ENCODE measurements around the gene PPM1L.

Gene PPM1L

GRCh38 chr3:160860346-160860745 is 104.3 kb downstream of the PPM1L start:
- DNase-seq = no peak

DNA sequence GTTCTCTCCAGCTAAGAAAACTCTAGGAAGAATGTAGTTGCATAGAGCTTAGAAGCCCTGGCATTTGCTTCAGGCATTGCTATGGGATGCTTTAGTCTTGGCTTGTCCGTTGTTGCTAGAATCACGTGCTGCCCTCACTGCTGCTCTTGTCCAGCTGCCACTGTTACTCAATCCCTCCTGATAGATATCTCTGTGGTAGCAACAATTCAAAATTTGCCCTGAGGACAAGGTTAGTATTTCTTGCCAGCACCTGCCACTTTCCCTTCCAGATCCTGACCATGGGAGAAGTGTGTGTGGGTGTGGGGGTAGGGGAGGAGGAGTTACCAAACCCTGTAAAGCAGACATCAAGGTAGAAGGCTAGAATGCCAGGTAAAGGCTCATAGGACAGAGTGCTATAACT is 113.8 kb downstream of the PPM1L start:
- no peak for DNase-seq

- no peak for DNase-seq
Observed at GRCh38 chr3:160870327-160870726, 114.3 kb downstream of the PPM1L start.

DNA sequence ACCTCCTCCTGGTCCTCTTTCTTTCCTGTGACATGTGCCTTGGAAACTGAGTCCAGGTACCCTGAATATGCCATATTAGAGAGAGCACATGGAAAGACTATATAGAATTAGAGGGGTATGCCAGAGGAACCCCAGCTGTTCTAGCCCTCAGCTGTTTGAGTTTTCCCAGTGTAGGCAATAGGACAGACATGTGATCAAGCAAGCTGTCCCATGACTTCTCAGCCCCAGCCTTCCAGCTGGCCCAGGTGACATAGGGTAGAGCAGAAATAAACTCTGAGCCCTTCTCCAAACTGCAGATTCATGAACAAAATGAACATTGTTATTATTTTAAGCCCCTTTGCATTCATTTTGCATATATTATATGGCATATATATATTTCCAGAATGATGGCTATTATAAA is 118.7 kb downstream of the PPM1L start:
- no peak for DNase-seq

DNA sequence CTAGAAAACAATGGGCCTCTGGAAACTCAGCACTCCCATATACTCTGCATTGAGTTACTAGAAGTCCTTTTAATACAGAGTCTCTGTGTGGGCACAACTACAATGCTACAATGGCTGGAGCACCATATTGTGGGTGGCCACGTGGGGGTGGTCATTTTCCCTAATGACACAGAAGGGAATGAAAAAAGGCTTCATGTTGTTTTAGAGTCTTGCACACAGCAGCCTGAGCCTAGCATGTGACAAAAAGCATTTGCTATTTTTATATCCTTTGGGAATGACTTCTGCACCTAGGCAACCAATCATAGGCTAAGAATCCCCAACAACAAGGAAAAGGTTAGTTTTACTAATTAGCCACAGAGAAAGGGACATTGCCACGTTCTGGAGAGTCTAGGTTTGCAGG is 120.6 kb downstream of the PPM1L start:
- no peak for DNase-seq

GRCh38 chr3:160879859-160880258 is 123.8 kb downstream of the PPM1L start:
- no peak for DNase-seq

GRCh38 chr3:160883373-160883772 is 127.3 kb downstream of the PPM1L start:
- DNase-seq = no peak

DNA sequence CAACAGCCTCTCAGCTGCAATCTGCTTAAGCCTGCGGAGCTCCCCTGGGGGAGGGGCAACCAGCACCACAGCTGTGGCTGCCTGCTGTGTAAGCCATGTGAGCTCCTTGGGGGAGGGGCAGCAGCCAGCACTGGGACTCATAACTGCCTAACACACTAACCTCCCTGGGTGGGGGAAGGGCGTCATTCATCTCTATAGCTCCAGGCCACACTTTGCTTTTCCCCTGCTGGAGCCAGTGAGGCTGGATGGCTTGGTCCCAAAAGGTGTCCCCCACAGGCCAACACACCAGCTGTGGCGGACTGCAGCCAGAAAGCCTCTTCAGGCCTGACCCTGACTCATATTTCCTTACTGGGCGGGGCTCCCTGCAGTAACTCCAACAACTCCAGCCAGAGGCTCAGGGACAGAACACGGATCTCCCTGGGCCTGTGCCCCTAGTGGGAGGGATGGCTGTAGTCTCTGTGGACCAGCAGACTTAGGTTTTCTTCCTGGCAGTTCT is 129.8 kb downstream of the PPM1L start:
- no peak for DNase-seq

- no peak for DNase-seq
Observed at GRCh38 chr3:160886421-160886820, 130.4 kb downstream of the PPM1L start.

DNA sequence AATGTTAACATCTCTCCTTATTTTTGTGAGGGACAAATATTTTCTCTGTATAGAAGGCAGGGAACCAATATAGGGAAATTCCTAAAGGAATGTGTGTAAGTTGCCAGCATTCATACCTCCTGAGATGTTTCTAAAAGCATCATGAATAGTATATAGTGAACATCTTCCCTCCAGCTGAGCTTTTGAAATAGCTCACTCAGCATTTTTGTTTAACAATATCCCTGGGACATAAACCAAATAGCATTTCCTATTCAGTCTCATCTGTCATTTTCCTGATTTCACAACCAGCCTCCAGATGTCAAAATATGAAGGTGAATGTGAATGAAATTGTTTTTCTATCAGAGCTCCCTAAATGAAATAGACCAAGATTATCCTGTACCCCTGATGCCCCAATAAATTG is 137.2 kb downstream of the PPM1L start:
- DNase-seq = no peak

GRCh38 chr3:160904691-160905090 is 148.7 kb downstream of the PPM1L start:
- no peak for DNase-seq

DNA sequence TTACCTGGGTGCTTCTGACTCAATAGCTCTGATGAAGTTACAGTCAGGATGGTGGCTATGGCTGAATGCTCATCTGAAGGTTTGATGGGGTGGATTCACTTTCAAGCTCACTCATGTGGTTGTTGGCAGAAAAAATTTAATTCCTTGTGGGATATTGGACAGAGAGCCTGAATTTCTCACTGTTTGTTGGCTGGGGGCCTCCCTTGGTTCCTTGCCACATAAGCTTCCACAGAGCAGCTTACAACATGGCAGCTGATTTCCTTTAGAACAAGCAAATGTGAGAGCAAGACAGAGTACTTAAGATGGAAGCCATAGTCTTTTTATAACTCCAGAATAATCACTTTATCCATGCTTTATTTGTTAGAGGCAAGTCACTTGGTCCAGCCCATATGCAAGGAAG is 150.6 kb downstream of the PPM1L start:
- DNase-seq = no peak

GRCh38 chr3:160909917-160910316 is 153.9 kb downstream of the PPM1L start:
- DNase-seq = no peak

- no peak for DNase-seq
Observed at GRCh38 chr3:160911411-160911810, 155.4 kb downstream of the PPM1L start.

DNA sequence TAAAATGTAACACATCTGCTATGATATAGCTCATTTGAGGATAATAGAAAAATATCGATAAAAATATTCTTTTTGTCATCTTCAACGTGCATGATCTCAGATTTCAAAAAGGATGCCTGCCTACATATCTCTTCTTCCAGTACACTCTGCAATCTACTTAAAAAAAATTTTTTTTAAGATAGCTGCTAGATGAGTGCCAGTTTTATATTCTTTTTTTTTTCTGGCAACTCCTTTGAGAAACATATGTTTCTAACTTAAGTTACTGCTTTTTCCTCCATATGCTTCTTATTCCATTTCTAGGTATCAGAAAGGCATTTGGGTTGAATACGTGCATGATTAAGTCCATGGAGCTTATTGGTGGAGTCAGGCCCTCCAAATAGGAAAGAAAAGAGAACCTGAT is 160.4 kb downstream of the PPM1L start:
- no peak for DNase-seq

DNA sequence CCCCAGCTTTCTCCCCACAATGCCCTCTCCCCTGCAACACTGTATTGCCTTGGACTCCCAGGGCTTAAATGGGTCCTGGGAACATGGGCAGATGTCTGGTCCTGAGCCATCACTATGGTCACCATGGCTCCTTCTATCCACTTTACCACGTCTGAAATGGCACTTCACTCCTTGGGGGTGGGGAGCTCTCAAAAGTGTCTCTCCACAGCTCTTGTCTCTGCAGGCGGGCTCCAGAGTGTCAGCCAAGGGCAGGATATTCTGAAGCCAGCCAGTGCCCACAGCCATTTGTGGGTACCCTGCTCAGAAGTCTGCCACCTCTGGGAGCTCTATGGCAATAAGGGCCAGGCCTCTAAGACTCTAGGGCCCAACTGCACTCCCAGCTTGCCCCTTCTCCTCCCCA is 163.9 kb downstream of the PPM1L start:
- no peak for DNase-seq

GRCh38 chr3:160921020-160921635 is 165.1 kb downstream of the PPM1L start:
- DNase-seq = no peak

DNA sequence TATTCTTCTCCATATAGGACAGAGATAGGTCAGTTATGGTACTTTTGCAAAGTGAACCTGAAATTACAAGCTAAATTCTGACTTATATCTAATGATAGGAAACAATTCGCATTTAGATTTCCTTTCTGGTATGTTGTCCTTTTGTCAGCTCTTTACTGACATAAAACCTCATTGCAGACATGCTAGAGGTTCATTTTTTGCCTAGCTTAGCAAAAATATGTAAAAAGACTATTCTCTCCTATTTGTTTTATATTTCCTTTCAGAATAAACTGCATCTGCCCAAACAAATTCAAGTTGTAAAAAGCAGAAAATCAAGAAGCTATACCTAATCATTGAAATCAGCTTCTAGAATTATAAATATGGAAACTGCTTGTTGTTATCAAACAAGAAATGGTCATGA is 168.7 kb downstream of the PPM1L start:
- DNase-seq = no peak

GRCh38 chr3:160927620-160928019 is 171.6 kb downstream of the PPM1L start:
- DNase-seq = no peak

- no peak for DNase-seq
Observed at GRCh38 chr3:160928183-160928726, 172.2 kb downstream of the PPM1L start.

DNA sequence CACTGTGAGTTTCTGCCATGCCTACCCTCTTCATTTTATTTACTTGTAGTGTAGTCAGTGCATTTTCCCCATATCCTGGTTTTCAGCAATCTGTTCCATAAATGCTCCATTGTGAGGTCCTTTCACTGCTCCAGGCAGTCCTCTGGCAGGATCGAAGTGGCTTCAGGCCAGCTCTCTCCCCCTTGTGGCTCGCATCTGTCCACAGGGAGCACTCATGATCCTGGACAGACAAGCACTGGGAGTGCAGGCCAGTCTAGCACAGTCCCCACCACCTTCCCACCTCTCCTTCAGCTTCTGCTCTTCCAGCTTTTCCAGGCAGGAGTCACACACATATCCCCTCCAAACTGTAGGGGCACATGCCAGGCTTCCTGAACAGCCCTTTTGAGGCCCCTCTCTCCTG is 173.6 kb downstream of the PPM1L start:
- DNase-seq = no peak

DNA sequence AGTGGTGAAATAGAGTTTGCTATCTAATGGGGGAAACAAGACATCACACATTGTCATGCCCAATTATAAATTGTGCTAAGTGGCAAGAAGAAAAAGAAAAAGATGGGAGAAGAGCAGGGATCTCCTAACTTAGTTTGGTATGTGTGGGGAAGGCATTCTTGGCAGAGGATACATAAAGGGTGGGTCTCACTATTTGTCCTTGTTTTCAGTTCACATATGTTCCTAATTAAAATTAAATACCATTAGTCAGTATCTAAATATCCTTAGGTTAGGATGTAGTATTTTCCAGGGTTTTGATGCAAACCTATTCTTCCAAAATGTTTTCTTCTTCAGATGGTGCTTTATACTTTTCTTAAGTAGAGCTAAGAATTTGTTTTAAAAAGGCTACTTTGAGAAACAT is 175.4 kb downstream of the PPM1L start:
- no peak for DNase-seq

- DNase-seq = no peak
Observed at GRCh38 chr3:160935413-160936095, 179.5 kb downstream of the PPM1L start.

DNA sequence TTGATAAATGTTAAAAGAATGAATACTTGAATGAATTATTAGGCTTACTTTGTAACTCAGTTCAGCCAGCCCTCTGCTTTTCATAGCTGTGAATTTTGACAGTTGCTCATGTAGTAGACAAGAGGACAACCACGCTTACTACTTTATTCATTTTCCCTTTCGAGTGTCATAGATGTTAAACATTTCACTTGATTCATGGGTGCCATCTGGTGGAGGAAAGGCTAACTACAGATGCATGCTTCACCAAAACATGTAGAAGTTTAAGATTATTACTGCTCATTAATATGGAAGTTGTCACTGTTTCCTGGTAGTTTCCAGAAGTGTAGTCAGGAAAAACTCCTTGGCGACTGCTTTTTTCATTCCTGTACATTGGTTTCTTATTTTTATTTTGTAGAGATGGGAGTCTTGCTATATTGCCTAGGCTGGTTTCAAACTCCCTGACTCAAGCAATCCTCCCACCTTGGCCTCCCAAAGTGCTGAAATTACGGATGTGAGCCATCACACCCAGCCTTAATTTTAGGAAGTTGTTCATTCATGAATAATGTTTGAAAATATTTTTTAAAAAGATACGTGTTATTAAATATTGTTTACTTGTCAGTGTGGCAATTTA is 186.0 kb downstream of the PPM1L start:
- no peak for DNase-seq
